ENCODE measurements around the gene PPP1CA. TPM values are rescaled to one million over a fixed set of nuclear protein-coding genes. Genes with fewer than 3 reads are reported as not detected.

The PPP1CA gene
- total RNA-seq, 1 donor from 2014 or later, result 134 TPM

- intact Hi-C loops (cut with DNase I), result no loop called here
- Histone ChIP-seq H3K4me3 (no peak overlapping the region), H3K9me3 (no peaks in the 10 kb centered on the region), H3K27ac (peak overlapping the region; percentile 36), H3K4me1 (peaks cover 46% of the 10 kb centered on the region), H3K27me3 (no peaks in the 10 kb centered on the region), H3K36me3 (no peaks in the 10 kb centered on the region)
- ATAC-seq (no peak), DNase-seq (no peak)
- TF ChIP-seq CTCF (IDR thresholded peaks at IDR 0.05), result no peak
Measured at GRCh38 chr11:67365736-67366444, 35.8 kb downstream of the PPP1CA start.

GRCh38 chr11:67364783-67365722 lies 36.6 kb downstream of the PPP1CA start:
- peaks cover 40% of the 10 kb centered on the region for H3K4me1 ChIP-seq
- ATAC-seq (no peak), DNase-seq (no peak)
- H3K36me3 ChIP-seq, result no peaks in the 10 kb centered on the region
- no peak for TF ChIP-seq CTCF (IDR thresholded peaks at IDR 0.05)
- no peaks in the 10 kb centered on the region for H3K27me3 ChIP-seq
- no peak overlapping the region for H3K4me3 ChIP-seq
- no peak overlapping the region for H3K27ac ChIP-seq
- H3K9me3 ChIP-seq, result no peaks in the 10 kb centered on the region
- intact Hi-C loops (cut with DNase I), result no loop called here

GRCh38 chr11:67364169-67364568 lies 37.5 kb downstream of the PPP1CA start:
- intact Hi-C loops (cut with DNase I), result no loop called here
- no peaks in the 10 kb centered on the region for H3K36me3 ChIP-seq
- no peaks in the 10 kb centered on the region for H3K9me3 ChIP-seq
- no peak for TF ChIP-seq CTCF (IDR thresholded peaks at IDR 0.05)
- no peak overlapping the region for H3K27ac ChIP-seq
- DNase-seq (no peak), ATAC-seq (no peak)
- no peaks in the 10 kb centered on the region for H3K27me3 ChIP-seq
- no peak overlapping the region for H3K4me3 ChIP-seq
- peaks cover 31% of the 10 kb centered on the region for H3K4me1 ChIP-seq

- H3K4me1 ChIP-seq, result peaks cover 42% of the 10 kb centered on the region
- intact Hi-C loops (cut with DNase I), result no loop called here
- H3K4me3 ChIP-seq, result no peak overlapping the region
- no peak for ATAC-seq
- no peak for DNase-seq
- no peaks in the 10 kb centered on the region for H3K36me3 ChIP-seq
- no peak for TF ChIP-seq CTCF (IDR thresholded peaks at IDR 0.05)
- no peaks in the 10 kb centered on the region for H3K27me3 ChIP-seq
- no peaks in the 10 kb centered on the region for H3K9me3 ChIP-seq
- H3K27ac ChIP-seq, result peak overlapping the region; percentile 99
Measured at GRCh38 chr11:67357831-67358670, 43.6 kb downstream of the PPP1CA start.

GRCh38 chr11:67356864-67357561 lies 44.6 kb downstream of the PPP1CA start:
- intact Hi-C loops (cut with DNase I), result no loop called here
- H3K27ac ChIP-seq, result peak overlapping the region; percentile 99
- DNase-seq (peak; percentile 79), ATAC-seq (peak; percentile 59)
- H3K27me3 ChIP-seq, result no peaks in the 10 kb centered on the region
- no peak overlapping the region for H3K4me3 ChIP-seq
- H3K36me3 ChIP-seq, result no peaks in the 10 kb centered on the region
- H3K4me1 ChIP-seq, result peaks cover 50% of the 10 kb centered on the region
- no peaks in the 10 kb centered on the region for H3K9me3 ChIP-seq
- TF ChIP-seq CTCF (IDR thresholded peaks at IDR 0.05), result peak; percentile 88
